H4 (cell line): ENCODE data around the gene GLT8D2. TPM values are rescaled to one million over a fixed set of nuclear protein-coding genes. Genes with fewer than 3 reads are reported as not detected.
A peak's percentile ranks its signal among the peaks of the same experiment; 100 is the strongest.
"Not testable (repeated sequence)": the region's sequence is repeated elsewhere in the genome, so short reads cannot be mapped to it uniquely, and the experiment has no call there.

ENCODE experiments used
- DNase-seq: peaks from one replicate; pipeline ENCODE4 v3.0.0-alpha.2; 2015; ENCODE audit warnings: low spot score
- total RNA-seq: library from RNA; depleted of rRNA; stranded (reverse); fragments of >200 nt; shearing (Covaris generic); gene quantifications from 2 replicates; pipeline ENCODE4 v1.2.3, GENCODE V29; 2014

Gene GLT8D2
- total RNA-seq, 1 experiment from 2014 or later: 39.7 TPM

DNA sequence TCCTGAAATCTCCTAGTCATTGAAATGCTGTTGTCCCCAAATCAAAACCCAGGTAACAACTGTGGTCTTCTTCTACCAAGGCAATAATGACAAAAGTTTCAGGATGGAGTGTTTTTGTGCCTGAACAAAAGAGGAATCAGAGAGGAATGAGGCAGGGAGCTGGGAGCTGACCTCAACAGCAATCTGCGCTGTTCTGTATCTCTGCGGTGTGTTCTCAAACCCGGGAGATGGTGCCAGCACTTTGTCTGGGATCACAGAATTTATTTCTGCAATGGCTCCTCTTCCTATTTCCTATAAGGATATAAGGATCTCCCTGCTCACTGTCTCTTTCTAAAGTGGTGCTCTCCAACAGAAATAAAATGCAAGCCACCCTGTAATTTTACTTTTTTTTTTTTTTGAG is 449 bp upstream of the GLT8D2 start:
- no peak for DNase-seq

GRCh38 chr12:104049278-104049902 is 597 bp downstream of the GLT8D2 start:
- DNase-seq: no peak

DNA sequence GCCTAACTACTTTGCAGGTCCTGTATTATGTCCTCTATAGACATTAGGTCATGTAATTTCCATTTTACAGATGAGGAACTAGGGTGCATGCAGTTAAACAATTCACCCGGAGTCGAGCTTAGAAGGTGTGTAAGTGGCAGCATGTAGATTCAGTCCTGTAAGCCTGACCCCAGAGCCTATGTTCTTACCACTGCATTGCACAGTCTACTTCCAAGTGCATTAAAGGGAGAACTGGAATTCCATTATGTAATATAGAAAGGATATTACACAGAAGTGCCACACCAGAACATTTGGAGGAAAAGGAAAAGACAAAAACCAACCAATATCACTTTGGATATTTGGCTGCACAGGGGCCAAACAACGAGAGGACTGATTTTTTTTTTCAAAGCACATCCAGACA is 1.2 kb downstream of the GLT8D2 start:
- DNase-seq: no peak

GRCh38 chr12:104048162-104048561 is 1.8 kb downstream of the GLT8D2 start:
- no peak for DNase-seq

GRCh38 chr12:104046306-104046705 is 3.7 kb downstream of the GLT8D2 start:
- DNase-seq: no peak

- DNase-seq: no peak
These were observed 5.8 kb downstream of the GLT8D2 start for GRCh38 chr12:104044158-104044557.

GRCh38 chr12:104042580-104042979 is 7.4 kb downstream of the GLT8D2 start:
- DNase-seq: no peak

- not testable (repeated sequence) for DNase-seq
These were observed 10.2 kb downstream of the GLT8D2 start for GRCh38 chr12:104039769-104040168.

GRCh38 chr12:104036143-104036542 is 13.8 kb downstream of the GLT8D2 start:
- not testable (repeated sequence) for DNase-seq

DNA sequence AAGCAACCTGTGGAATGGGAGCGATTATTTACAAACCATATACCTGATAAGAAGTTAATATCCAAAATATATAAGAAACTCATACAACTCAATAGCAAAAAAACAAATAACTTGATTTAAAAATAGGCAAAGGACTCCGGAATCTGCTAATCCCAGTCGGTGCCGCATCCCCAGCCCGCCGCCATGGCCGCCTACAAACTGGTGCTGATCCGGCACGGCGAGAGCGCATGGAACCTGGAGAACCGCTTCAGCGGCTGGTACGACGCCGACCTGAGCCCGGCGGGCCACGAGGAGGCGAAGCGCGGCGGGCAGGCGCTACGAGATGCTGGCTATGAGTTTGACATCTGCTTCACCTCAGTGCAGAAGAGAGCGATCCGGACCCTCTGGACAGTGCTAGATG is 19.4 kb downstream of the GLT8D2 start:
- not testable (repeated sequence) for DNase-seq

DNA sequence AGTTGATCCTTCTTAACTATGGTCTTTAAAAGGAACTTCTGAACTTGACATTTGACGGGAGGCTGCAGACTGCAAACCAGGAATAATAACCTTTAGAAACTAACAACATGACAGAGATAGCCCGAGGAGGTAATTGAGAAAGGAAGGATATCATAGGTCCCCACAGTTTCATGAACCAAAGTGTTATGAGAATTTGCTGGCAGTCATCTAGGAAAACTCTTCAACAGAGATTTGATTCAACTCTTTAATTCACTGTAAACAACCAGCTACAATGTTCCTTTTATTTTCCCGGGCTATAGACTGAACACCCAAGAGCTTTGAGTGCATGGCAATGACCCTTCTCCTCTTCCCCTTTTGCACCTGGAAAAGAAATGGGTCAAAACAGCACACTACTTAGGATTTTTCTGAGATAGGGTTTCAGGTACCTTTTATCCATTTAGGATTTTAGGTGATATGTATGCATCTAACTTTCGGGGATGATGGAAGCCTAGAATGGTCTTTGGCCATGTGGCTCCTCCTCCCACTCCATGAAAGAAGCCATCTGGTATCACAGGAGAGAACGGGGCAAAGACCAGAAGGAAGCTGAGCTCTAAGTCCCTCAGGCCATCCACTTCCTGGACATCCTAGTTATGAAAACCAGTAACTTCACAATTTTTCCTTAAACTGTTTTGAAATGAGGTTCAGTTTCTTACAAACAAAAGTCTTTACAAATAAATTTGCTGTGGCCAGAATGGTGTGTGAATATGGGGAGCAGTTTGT is 23.0 kb downstream of the GLT8D2 start:
- no peak for DNase-seq

DNA sequence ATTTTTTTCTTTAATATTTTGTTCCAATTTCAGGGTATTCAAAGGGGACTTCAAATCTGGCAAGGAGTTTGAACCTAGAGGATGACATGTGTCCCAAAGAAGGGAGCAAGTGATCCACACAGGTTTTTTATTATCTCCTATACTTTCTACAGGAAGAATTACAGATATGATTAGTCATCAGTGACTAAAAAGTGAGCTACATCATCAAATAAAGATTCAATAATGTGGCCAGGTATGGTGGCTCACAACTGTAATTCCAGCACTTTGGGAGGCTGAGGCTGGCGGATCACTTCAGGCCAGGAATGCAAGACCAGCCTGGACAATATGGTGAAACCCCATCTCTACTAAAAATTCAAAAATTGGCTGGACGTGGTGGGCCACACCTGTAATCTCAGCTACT is 24.2 kb downstream of the GLT8D2 start:
- no peak for DNase-seq

DNA sequence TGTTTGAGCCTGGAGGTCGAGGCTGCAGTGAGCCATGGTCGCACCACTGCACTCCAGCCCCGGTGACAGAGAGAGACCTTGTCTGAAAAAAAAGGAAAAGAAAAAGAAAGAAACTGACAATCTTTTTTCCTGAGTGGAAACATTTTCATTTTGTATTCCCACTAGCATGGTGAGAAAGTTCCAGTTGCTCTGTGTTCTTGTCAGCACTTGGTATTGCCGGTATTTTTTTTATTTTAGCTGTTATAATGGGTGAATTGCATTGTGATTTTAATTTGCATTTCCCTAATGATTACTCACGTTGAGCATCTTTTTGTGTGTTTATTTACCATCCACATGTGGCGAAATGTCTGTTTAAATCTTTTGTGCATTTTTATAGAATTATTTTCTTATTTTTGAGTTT is 25.6 kb downstream of the GLT8D2 start:
- DNase-seq: no peak

GRCh38 chr12:104023710-104024109 is 26.3 kb downstream of the GLT8D2 start:
- DNase-seq: no peak

DNA sequence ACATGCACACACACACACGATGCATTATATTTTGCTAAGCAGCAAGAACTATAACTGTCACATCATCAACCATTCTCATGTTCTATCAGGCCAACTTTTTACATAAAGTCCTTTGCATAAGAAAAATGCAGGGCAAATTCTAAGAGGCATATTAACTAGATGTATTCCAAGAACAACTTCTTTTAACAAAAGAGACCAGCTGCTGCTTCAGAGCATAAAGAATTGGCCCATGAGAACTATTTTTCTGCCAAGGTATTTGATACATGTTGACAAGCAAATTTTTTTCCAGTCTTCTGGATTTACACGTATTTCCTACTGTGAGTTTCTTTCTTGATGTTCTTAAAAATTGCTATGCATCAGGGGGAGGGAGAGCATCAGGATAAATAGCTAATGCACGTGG is 27.2 kb downstream of the GLT8D2 start:
- no peak for DNase-seq

GRCh38 chr12:104021862-104022261 is 28.1 kb downstream of the GLT8D2 start:
- DNase-seq: not testable (repeated sequence)

DNA sequence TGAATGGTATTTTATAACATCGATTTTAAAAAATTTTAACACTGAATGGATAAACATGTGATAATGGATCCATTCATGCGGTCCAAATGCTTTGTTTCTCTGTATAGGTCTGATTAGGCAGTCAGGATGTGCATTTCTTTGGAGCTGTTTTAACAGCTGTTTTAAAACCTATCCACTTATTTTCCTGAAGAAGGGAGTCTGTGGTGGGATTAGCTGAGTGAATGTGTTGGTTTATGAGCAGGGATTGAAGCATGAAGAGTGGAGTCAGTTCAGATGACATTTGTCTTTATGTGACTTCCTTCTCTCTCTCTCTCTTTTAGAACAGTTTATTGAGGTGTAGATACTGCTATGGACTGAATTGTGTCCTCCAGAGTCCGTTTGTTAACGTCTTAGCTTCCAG is 37.7 kb downstream of the GLT8D2 start:
- DNase-seq: no peak

DNA sequence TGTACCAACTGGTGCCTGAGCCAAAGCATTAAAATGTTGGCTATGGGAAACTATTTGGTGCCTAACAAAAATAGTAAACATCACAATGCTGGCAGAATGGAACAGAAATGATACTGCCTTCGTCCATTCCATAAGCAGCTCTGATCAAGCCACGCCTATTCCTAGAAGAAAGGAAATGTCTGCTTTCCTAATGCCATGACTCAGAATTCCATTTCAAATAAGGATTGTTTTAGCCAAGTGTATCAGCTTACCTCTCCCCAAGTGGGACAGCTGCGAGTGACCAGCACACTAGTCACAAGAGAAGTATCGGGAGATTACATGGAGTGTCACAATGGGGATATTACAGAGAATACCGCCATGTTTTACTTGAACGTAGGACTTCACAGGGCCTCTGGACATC is 38.7 kb downstream of the GLT8D2 start:
- peak; percentile 94 for DNase-seq

GRCh38 chr12:104010606-104011169 is 39.3 kb downstream of the GLT8D2 start:
- DNase-seq: no peak

GRCh38 chr12:104010121-104010520 is 39.9 kb downstream of the GLT8D2 start:
- no peak for DNase-seq

DNA sequence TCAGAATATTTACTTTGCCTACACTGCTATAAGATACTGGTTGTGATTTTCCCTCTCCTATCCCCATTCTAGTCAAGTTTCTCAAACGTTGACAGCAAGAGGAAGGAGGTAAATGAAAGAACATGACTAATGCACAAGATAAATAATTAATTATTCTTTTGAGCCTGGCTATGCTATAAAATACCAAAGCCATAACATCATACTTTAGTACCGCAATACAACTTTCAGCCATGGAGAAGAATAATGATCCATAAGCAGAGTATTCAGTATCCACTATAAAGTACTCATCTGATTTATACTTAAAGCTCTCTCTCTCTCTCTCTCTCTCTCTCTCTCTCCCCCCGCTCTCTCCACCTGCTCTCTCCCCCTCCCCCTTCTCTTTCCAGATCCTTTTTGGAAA is 43.1 kb downstream of the GLT8D2 start:
- peak; percentile 11 for DNase-seq

DNA sequence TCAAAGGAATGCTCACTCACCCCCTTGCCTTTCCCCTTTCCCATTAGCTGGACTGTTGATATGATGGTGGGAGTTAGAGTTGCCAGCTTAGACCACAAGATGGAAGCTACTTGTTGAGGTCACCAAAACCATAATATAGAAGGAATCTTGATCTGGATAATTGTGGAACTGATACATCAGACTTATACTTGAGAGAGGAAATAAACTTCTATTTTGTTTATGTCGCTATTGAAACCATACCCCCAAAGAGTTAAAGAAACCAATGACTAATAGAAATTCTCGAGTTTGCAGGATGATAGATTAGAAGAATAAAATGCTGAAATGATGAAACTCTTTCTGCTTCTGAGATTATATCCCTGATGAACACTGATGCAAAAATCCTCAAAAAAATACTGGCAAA is 46.4 kb downstream of the GLT8D2 start:
- no peak for DNase-seq

- DNase-seq: no peak
These were observed 47.3 kb downstream of the GLT8D2 start for GRCh38 chr12:104002686-104003085.
